ENCODE results near the gene NINL. TPM values are rescaled to one million over a fixed set of nuclear protein-coding genes. Genes with fewer than 3 reads are reported as not detected.

Gene NINL
- total RNA-seq, 1 experiment from 2014 or later = 1.2 TPM

DNA sequence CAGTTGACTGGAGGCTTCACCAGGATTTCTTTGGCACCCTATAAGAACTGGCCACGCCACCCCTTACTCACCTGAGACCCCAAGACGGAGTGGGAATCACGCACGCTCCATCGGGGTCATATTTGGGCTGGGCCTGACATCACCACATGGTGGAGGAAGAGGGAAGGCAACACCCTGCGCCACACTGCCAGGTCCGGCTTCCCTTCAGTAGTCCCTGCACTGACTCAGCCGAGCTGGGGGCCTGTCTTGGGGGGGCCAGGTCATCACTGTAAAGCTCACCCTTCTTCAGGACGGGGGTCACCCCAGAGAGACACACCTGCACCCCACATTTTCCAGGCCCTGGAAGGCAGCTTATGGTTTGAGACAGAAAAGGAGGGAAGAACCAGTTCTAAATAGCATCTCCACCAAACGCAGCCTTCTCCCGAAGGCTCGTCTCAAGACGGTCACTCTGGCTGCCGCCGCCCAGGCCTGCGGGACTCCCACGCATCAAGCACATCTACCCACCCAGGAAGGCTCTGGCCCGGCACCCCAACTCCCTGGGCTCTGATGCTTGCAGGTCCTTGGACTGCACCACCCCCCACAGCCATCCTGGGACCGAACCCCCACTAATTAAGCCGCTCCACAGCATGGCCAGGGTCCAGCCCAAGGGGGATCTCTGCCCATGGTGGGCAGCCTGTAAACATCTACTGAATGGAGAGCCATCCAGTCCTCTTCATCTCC, 126.1 kb downstream of the NINL start:
- TF ChIP-seq, protein P1, sequence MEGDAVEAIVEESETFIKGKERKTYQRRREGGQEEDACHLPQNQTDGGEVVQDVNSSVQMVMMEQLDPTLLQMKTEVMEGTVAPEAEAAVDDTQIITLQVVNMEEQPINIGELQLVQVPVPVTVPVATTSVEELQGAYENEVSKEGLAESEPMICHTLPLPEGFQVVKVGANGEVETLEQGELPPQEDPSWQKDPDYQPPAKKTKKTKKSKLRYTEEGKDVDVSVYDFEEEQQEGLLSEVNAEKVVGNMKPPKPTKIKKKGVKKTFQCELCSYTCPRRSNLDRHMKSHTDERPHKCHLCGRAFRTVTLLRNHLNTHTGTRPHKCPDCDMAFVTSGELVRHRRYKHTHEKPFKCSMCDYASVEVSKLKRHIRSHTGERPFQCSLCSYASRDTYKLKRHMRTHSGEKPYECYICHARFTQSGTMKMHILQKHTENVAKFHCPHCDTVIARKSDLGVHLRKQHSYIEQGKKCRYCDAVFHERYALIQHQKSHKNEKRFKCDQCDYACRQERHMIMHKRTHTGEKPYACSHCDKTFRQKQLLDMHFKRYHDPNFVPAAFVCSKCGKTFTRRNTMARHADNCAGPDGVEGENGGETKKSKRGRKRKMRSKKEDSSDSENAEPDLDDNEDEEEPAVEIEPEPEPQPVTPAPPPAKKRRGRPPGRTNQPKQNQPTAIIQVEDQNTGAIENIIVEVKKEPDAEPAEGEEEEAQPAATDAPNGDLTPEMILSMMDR (IDR thresholded peaks at IDR 0.05; ENCODE audit: unreplicated experiment) = no peak
- BruUV-seq (replicated peaks) = no TSS peak
- no peak for DNase-seq (ENCODE audit: unreplicated experiment)
- H3K4me1 Mint-ChIP-seq (ENCODE audit: insufficient read depth, unreplicated experiment) = no peaks in the 10 kb centered on the region
- H3K9me3 Mint-ChIP-seq (ENCODE audit: unreplicated experiment) = no peaks in the 10 kb centered on the region
- H3K4me3 Mint-ChIP-seq (ENCODE audit: unreplicated experiment) = no peak overlapping the region
- H3K36me3 Mint-ChIP-seq (ENCODE audit: insufficient read depth, unreplicated experiment) = no peaks in the 10 kb centered on the region
- ChIA-PET CTCF (interaction anchor here (0.7 to 0.8 kb wide), 2 partner anchors 18 to 155 kb away, joined by 3 read pairs; no protein-coding TSS in a partner anchor), POLR2A (no interaction called here)
- no peak overlapping the region for H3K27ac Mint-ChIP-seq (ENCODE audit: low read depth, unreplicated experiment)
- intact Hi-C loops (cut with micrococcal nuclease) = no loop called here
- peaks cover 12% of the 10 kb centered on the region for H3K27me3 Mint-ChIP-seq (ENCODE audit: insufficient read depth, unreplicated experiment)

GRCh38 chr20:25457886-25458680, 127.2 kb downstream of the NINL start:
- Mint-ChIP-seq H3K4me3 (ENCODE audit: unreplicated experiment) (no peak overlapping the region), H3K36me3 (ENCODE audit: insufficient read depth, unreplicated experiment) (no peaks in the 10 kb centered on the region), H3K27ac (ENCODE audit: low read depth, unreplicated experiment) (peak overlapping the region; percentile 87), H3K9me3 (ENCODE audit: unreplicated experiment) (no peaks in the 10 kb centered on the region), H3K4me1 (ENCODE audit: insufficient read depth, unreplicated experiment) (no peaks in the 10 kb centered on the region), H3K27me3 (ENCODE audit: insufficient read depth, unreplicated experiment) (peaks cover 12% of the 10 kb centered on the region)
- POLR2A ChIA-PET = interaction anchor here (0.6 kb wide), 1 partner anchor 116 kb away, joined by 3 read pairs; no protein-coding TSS in a partner anchor
- CTCF ChIA-PET = interaction anchor here (0.6 kb wide), 2 partner anchors 36 to 459 kb away, joined by 4 to 5 read pairs; no protein-coding TSS in a partner anchor
- no peak for DNase-seq (ENCODE audit: unreplicated experiment)
- TF ChIP-seq, protein P1 (IDR thresholded peaks at IDR 0.05; ENCODE audit: unreplicated experiment) = no peak
- intact Hi-C loops (cut with micrococcal nuclease) = no loop called here
- no TSS peak for BruUV-seq (replicated peaks)

GRCh38 chr20:25454153-25454900, 131.0 kb downstream of the NINL start:
- TF ChIP-seq, protein P1 (IDR thresholded peaks at IDR 0.05; ENCODE audit: unreplicated experiment) = no peak
- Mint-ChIP-seq H3K36me3 (ENCODE audit: insufficient read depth, unreplicated experiment) (peaks cover 5% of the 10 kb centered on the region), H3K4me3 (ENCODE audit: unreplicated experiment) (no peak overlapping the region), H3K27ac (ENCODE audit: low read depth, unreplicated experiment) (no peak overlapping the region), H3K4me1 (ENCODE audit: insufficient read depth, unreplicated experiment) (no peaks in the 10 kb centered on the region), H3K9me3 (ENCODE audit: unreplicated experiment) (no peaks in the 10 kb centered on the region), H3K27me3 (ENCODE audit: insufficient read depth, unreplicated experiment) (no peaks in the 10 kb centered on the region)
- ChIA-PET POLR2A (no interaction called here), CTCF (interaction anchor here (0.7 kb wide), 1 partner anchor 86 kb away, joined by 3 read pairs; no protein-coding TSS in a partner anchor)
- BruUV-seq (replicated peaks) = no TSS peak
- intact Hi-C loops (cut with micrococcal nuclease) = no loop called here
- no peak for DNase-seq (ENCODE audit: unreplicated experiment)
